Neural progenitor cell (in vitro differentiated cells): ENCODE data around the gene CORT. TPM values are rescaled to one million over a fixed set of nuclear protein-coding genes. Genes with fewer than 3 reads are reported as not detected.

Source experiments
- DNase-seq: peaks from one replicate; pipeline ENCODE4 v3.0.0-alpha.2; 2016; ENCODE audit warnings: low spot score
- H2AFZ ChIP-seq: fragments of 200-600 bp; sonication (generic); replicated peaks from 2 replicates; pipeline ENCODE4 v1.6.1; 2016; ENCODE audit warnings: antibody characterized with exemption
- H3F3A ChIP-seq: fragments of 200-600 bp; sonication (generic); 2 replicates; pipeline ENCODE4 v1.6.1; 2016; ENCODE audit warnings: antibody characterized with exemption, low read depth
- H3K27ac ChIP-seq: fragments of 200-600 bp; sonication (generic); 2 replicates; pipeline ENCODE4 v1.5.1; 2016; ENCODE audit warnings: mild to moderate bottlenecking
- H3K27me3 ChIP-seq: fragments of 200-600 bp; sonication (generic); 2 replicates; pipeline ENCODE4 v1.6.1; 2016; ENCODE audit warnings: mild to moderate bottlenecking, moderate library complexity
- H3K36me3 ChIP-seq: fragments of 200-600 bp; sonication (generic); 2 replicates; pipeline ENCODE4 v1.5.1; 2016
- H3K4me1 ChIP-seq: fragments of 200-600 bp; sonication (generic); 2 replicates; pipeline ENCODE4 v1.6.1; 2016; ENCODE audit warnings: mixed run types
- H3K4me2 ChIP-seq: fragments of 200-600 bp; sonication (generic); 2 replicates; pipeline ENCODE4 v1.6.1; 2016
- H3K4me3 ChIP-seq: fragments of 200-600 bp; sonication (generic); 2 replicates; pipeline ENCODE4 v1.5.1; 2016
- H3K79me2 ChIP-seq: fragments of 200-600 bp; sonication (generic); 2 replicates; pipeline ENCODE4 v1.6.1; 2016; ENCODE audit warnings: low read depth
- H3K9ac ChIP-seq: fragments of 200-600 bp; sonication (generic); 2 replicates; pipeline ENCODE4 v1.6.1; 2016
- H3K9me3 ChIP-seq: fragments of 200-600 bp; sonication (generic); 2 replicates; pipeline ENCODE4 v1.5.1; 2016; ENCODE audit warnings: low read depth
- H4K20me1 ChIP-seq: fragments of 200-600 bp; sonication (generic); 2 replicates; pipeline ENCODE4 v1.6.1; 2016; ENCODE audit warnings: low read depth
- H3K27ac Mint-ChIP-seq: 3 replicates; pipeline ENCODE4 v1.8.0; 2021; ENCODE audit warnings: mixed read lengths
- H3K27me3 Mint-ChIP-seq: 2 replicates; pipeline ENCODE4 v1.8.0; 2022; ENCODE audit warnings: low read depth, mild to moderate bottlenecking, inconsistent platforms, moderate library complexity, mixed read lengths; ENCODE audit not compliant: insufficient read depth
- H3K36me3 Mint-ChIP-seq: 3 replicates; pipeline ENCODE4 v1.8.0; 2021; ENCODE audit warnings: mixed read lengths
- H3K4me1 Mint-ChIP-seq: 3 replicates; pipeline ENCODE4 v1.8.0; 2021; ENCODE audit warnings: mixed read lengths
- H3K4me3 Mint-ChIP-seq: 3 replicates; pipeline ENCODE4 v1.8.0; 2021; ENCODE audit warnings: mild to moderate bottlenecking, moderate library complexity, mixed read lengths
- H3K9me3 Mint-ChIP-seq: 3 replicates; pipeline ENCODE4 v1.8.0; 2020; ENCODE audit warnings: mixed read lengths
- EZH2 ChIP-seq: fragments of 200-600 bp; sonication (generic); IDR thresholded peaks from 2 replicates; pipeline ENCODE4 v1.6.1; 2017; ENCODE audit warnings: antibody characterized with exemption, mild to moderate bottlenecking, moderate library complexity
- EZH2phosphoT487 ChIP-seq: fragments of 200-600 bp; sonication (generic); IDR thresholded peaks from 2 replicates; pipeline ENCODE4 v1.6.1; 2017; ENCODE audit warnings: antibody characterized with exemption
- total RNA-seq: library from RNA; depleted of rRNA; stranded (reverse); fragments of >200 nt; gene quantifications from 2 replicates; pipeline ENCODE4 v1.2.3, GENCODE V29; 2015; ENCODE audit warnings: low replicate concordance
- TF ChIP-seq, protein P1 (sequence below): fragments of 200-600 bp; sonication (generic); IDR thresholded peaks from 2 replicates; pipeline ENCODE4 v1.5.1; 2017; ENCODE audit warnings: antibody characterized with exemption, mild to moderate bottlenecking

The CORT gene
- total RNA-seq, 1 donor from 2014 or later, result not detected

DNA sequence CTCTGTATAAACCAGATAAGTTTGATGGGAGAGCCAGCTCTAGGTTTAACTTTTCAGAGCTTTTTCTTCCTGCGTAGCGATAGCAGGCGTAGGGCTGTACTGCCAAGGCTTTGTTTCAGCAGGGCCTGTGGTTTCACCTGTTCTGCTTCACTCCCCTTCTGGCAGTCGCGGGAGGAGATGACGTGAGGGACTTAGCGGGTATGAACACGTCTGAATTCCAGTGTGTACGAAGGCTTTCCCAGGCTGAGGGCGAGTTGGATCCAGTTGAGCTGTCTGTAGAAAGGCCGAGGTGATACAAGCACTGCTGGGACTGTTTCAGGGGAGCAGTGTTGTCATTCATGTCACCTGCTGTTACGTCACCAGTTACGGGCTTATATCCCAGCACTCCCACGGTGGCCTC is 46.1 kb downstream of the CORT start:
- no peak overlapping the region for H3K9ac ChIP-seq
- H3K9me3 ChIP-seq, result no peaks in the 10 kb centered on the region
- Mint-ChIP-seq H3K27ac (no peak overlapping the region), H3K27me3 (no peaks in the 10 kb centered on the region), H3K4me3 (no peak overlapping the region), H3K9me3 (no peaks in the 10 kb centered on the region), H3K36me3 (peaks cover 2% of the 10 kb centered on the region), H3K4me1 (peaks cover 31% of the 10 kb centered on the region)
- H2AFZ ChIP-seq, result no peak overlapping the region
- no peak overlapping the region for H3K27ac ChIP-seq
- peaks cover 44% of the 10 kb centered on the region for H4K20me1 ChIP-seq
- DNase-seq, result no peak
- H3K4me3 ChIP-seq, result no peak overlapping the region
- peaks cover 42% of the 10 kb centered on the region for H3K4me1 ChIP-seq
- H3F3A ChIP-seq, result peaks cover 45% of the 10 kb centered on the region
- H3K79me2 ChIP-seq, result peaks cover 90% of the 10 kb centered on the region
- H3K4me2 ChIP-seq, result no peak overlapping the region
- H3K27me3 ChIP-seq, result no peaks in the 10 kb centered on the region
- TF ChIP-seq EZH2 (no peak), EZH2phosphoT487 (no peak)
- TF ChIP-seq, protein P1, sequence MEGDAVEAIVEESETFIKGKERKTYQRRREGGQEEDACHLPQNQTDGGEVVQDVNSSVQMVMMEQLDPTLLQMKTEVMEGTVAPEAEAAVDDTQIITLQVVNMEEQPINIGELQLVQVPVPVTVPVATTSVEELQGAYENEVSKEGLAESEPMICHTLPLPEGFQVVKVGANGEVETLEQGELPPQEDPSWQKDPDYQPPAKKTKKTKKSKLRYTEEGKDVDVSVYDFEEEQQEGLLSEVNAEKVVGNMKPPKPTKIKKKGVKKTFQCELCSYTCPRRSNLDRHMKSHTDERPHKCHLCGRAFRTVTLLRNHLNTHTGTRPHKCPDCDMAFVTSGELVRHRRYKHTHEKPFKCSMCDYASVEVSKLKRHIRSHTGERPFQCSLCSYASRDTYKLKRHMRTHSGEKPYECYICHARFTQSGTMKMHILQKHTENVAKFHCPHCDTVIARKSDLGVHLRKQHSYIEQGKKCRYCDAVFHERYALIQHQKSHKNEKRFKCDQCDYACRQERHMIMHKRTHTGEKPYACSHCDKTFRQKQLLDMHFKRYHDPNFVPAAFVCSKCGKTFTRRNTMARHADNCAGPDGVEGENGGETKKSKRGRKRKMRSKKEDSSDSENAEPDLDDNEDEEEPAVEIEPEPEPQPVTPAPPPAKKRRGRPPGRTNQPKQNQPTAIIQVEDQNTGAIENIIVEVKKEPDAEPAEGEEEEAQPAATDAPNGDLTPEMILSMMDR, result no peak
- H3K36me3 ChIP-seq, result no peaks in the 10 kb centered on the region

DNA sequence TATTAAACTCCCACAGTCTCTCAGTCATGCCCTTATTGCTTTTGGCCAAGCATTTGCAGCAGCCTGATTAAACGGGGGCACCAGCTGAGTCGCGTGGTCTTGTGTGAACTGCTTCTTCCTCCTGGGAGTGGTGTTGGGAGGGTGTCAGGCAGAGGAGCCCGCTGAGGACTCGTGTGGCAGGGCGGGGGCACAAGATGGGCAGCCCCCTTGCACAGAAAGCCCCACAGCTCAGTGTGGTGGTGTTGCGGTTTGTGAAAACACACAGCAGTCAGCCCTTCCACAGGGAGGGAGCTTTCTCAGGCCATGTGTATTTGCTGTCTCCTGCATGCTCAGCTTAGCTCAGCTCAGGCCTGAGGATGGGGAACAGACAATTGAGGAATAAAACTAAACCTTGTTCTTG is 47.3 kb downstream of the CORT start:
- Histone ChIP-seq H4K20me1 (peaks cover 41% of the 10 kb centered on the region), H3K79me2 (peaks cover 88% of the 10 kb centered on the region), H3F3A (peaks cover 37% of the 10 kb centered on the region), H3K4me3 (no peak overlapping the region), H3K36me3 (no peaks in the 10 kb centered on the region), H2AFZ (no peak overlapping the region), H3K9me3 (no peaks in the 10 kb centered on the region), H3K27ac (no peak overlapping the region), H3K4me1 (peaks cover 36% of the 10 kb centered on the region), H3K9ac (no peak overlapping the region), H3K27me3 (no peaks in the 10 kb centered on the region), H3K4me2 (no peak overlapping the region)
- no peak for DNase-seq
- no peak for TF ChIP-seq EZH2
- TF ChIP-seq EZH2phosphoT487, result no peak
- TF ChIP-seq, protein P1, result no peak
- no peak overlapping the region for H3K27ac Mint-ChIP-seq
- H3K27me3 Mint-ChIP-seq, result no peaks in the 10 kb centered on the region
- no peaks in the 10 kb centered on the region for H3K9me3 Mint-ChIP-seq
- H3K36me3 Mint-ChIP-seq, result peaks cover 2% of the 10 kb centered on the region
- peaks cover 32% of the 10 kb centered on the region for H3K4me1 Mint-ChIP-seq
- H3K4me3 Mint-ChIP-seq, result no peak overlapping the region

DNA sequence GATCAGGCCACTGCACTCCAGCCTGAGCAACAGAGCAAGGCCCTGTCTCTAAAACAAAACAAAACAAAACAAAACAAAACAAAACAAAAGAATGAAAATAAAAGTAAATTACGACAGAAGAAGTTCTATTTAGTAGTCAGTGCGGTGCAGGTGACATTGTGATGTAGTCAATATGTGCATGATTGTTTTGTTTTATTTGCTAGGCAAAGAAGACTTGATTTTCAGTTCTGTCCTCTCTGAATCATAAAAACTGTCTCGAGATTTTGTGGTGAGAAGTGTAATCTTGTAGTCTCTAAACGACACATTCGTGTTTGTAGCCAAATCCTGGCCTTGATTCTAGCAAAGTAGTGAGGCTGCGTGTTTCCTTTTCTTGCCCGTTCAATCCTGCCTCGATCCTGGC is 48.4 kb downstream of the CORT start:
- TF ChIP-seq EZH2phosphoT487, result no peak
- TF ChIP-seq EZH2, result no peak
- TF ChIP-seq, protein P1, result no peak
- Histone ChIP-seq H4K20me1 (peaks cover 34% of the 10 kb centered on the region), H3K4me2 (no peak overlapping the region), H3K27ac (peak overlapping the region; percentile 13), H3K9ac (no peak overlapping the region), H3K4me1 (peaks cover 28% of the 10 kb centered on the region), H3K27me3 (no peaks in the 10 kb centered on the region), H2AFZ (no peak overlapping the region), H3K4me3 (no peak overlapping the region), H3K9me3 (no peaks in the 10 kb centered on the region), H3K36me3 (no peaks in the 10 kb centered on the region), H3F3A (peaks cover 26% of the 10 kb centered on the region), H3K79me2 (peaks cover 87% of the 10 kb centered on the region)
- Mint-ChIP-seq H3K27ac (no peak overlapping the region), H3K4me3 (no peak overlapping the region), H3K9me3 (no peaks in the 10 kb centered on the region), H3K27me3 (no peaks in the 10 kb centered on the region), H3K4me1 (peaks cover 27% of the 10 kb centered on the region), H3K36me3 (peaks cover 2% of the 10 kb centered on the region)
- no peak for DNase-seq

Other genes starting within 250 kb of the CORT start
- 49.8 and 52.0 TPM in 2 replicates for gene KIF1B, start 239.5 kb upstream of the CORT start, total RNA-seq
- gene PGD, start 51.0 kb upstream of the CORT start, total RNA-seq, result 207 and 265 TPM in 2 replicates
- gene CENPS, start 19.6 kb upstream of the CORT start, total RNA-seq, result 16.2 and 17.6 TPM in 2 replicates
- gene DFFA, start 22.5 kb downstream of the CORT start, total RNA-seq, result 57.6 and 58.5 TPM in 2 replicates
- gene PEX14, start 24.9 kb downstream of the CORT start, total RNA-seq, result 9.3 and 21.3 TPM in 2 replicates